Middle frontal gyrus (tissue), 1 donor: Measurements from ENCODE around the gene TMEM252.

Experiments
- DNase-seq: peaks from one replicate; pipeline ENCODE4 v3.0.0-alpha.2; 2015; ENCODE audit warnings: low spot score; ENCODE audit errors: extremely low spot score

The TMEM252 gene

DNA sequence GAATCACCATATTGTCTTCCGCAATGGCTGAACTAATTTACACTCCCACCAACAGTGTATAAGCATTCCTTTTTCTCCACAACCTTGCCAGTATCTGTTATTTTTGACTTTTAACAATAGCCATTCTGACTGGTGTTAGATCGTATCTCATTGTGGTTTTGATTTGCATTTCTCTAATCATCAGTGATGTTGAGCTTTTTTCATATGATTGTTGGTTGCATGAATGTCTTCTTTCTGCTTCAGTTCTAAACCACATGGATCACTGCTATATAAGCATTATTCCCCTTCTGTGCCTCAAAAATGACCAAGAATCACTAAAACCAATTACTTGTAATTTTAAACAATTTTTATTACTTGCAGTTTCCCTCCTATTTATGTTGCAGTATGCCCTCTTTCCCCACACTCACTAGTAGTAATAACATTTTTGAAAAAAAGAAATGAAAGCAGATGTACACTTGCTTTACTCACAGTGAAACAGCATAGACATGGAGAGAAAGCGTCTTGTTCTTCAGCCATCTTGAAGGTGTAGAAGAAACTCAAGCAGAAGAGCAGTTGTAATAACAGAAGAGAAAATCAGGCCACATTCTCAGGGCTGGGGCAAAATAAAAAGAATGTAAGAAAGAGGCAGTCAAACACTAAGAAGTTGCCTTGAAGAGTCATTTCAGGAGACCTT, 4.5 kb upstream of the TMEM252 start:
- DNase-seq = no peak

DNA sequence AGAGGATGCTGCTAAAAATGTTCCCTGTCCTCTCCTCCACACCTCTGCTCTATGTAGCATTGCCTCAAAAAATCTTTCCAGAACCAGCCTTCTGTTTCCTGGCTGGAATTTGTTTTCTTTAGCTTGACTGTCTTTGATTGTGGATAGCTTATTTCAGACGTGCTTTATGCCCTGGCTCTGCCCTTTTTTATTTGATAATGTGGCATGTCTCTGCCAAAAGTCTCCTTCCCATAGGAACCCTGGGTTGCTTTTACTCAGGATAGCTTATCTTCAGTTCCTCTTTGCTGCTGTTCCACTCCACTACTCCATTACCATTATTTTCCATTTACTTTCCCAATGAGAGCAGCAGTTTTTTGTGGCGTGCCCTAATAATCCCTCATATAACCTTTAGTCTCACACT, 885 bp upstream of the TMEM252 start:
- no peak for DNase-seq

DNA sequence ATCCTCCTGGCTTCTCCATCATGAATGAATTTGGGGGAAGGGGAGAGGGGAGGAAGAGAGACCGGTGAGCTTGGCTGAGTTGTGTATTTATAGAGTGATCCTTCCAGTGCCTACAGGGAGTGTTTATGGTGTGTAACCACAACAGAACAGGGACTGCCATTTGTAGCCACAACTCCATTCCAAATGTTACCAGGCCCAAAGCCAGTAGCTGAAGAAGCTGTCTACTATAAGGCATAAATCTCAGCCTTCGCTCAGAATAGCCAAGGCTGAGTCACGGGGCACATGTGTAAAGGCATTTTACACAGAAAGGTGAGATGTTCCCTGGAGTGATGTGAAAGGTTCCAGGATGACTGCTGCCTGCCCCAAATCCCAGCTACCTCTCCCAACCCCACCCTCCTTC, 2.5 kb downstream of the TMEM252 start:
- no peak for DNase-seq

DNA sequence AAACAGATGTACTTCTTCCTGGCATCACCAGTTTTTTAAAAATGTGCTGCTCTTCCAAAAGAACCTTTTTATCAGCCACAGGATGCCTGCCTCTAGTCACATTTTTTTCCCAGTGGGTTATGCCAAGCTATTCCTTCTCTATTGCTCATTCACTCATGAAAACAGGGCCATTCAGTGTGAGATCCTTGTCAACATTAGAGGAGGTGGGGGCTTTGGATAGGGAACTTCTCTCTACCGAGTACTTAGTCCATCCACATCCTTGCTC, 3.1 kb downstream of the TMEM252 start:
- DNase-seq = no peak

DNA sequence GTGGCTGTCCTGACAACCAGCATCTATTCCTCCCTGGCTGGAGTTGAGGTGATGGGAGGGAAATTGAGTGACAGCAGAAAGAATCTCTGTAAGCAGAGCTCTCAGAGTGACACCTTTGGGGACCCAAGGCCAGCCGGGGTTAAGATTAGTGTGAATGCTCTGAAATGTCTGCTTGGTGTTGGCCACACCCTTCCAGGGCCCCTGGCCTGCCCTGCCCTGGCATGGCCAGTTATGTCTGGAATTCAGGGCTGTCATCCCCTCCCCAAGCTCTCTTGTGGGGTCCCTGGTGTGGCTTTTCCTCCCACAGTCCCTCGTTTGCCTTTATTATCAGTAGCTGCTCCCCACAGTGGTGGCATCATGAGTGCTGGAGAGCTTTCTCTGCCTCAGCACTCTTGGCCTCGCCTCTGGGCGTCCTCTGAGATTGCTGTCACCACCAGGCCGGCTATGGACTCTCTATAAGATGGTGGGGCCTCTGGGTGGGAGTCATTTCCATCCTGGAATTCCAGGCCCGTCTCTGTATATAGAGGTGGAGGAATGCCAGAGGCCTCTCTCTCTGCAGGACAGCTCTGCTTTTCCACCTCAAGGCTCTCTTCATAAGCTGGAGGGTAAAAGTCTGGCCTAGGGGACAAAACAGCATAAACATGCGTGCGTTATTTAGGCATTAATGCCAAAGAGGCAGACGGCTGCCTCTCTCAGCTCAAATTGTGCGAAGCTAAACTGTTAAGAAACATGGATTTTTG, 3.6 kb downstream of the TMEM252 start:
- DNase-seq = no peak

DNA sequence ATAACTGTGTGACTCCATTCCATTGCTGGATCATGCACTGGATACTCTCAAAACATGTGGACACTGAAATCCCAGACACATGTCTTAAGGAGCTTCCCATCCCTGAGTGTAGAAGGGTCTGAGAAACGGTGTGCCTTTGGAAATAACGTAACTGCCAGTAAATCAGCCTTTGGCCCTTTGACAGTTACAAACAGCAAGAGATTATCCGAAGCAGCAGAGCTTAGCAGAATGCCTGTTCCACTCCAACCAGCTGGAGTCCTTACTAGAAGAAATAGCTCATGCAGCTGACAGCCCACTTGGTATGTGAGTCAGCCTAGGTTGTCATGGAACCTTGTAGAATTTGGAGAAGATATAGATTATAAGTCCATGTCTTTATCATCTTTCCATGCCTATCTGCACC, 7.0 kb downstream of the TMEM252 start:
- DNase-seq = no peak

DNA sequence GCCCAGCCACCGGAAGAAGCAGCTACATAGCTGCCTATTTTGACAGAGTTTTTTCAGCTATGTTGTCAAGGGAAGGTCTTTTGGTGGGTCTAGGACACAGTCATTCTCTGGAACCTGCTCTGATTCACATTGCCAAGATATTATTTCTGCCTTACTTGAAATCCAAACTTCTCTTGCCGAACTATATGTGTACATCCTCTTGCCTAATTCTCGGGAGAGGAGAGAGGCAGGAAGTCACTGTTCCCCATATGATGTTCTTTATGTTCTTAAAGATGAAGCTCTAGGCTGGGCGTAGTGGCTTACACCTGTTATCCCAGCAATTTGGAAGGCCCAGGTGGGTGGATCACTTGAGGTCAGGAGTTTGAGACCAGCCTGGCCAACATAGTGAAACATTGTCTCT, 8.6 kb downstream of the TMEM252 start:
- DNase-seq = no peak

DNA sequence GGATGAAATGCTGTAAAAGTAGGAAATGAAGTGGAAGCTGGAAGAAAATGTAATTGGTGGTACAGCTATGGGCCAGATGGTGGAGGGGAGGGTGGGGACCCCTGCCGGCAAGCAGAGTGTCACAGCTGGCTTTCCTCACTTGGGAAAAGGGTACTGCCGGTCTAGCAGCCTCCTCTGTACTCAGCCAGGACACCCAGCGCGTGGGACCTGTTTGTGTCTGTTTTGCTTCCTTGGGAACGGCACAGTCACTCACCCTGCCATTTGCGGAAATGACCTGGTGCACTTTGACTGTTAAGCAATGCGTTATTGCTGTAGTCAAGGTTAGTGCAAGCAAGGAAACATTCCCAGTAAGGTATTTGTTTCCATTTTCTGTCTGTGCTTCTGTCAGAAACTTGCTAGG, 10.1 kb downstream of the TMEM252 start:
- no peak for DNase-seq

DNA sequence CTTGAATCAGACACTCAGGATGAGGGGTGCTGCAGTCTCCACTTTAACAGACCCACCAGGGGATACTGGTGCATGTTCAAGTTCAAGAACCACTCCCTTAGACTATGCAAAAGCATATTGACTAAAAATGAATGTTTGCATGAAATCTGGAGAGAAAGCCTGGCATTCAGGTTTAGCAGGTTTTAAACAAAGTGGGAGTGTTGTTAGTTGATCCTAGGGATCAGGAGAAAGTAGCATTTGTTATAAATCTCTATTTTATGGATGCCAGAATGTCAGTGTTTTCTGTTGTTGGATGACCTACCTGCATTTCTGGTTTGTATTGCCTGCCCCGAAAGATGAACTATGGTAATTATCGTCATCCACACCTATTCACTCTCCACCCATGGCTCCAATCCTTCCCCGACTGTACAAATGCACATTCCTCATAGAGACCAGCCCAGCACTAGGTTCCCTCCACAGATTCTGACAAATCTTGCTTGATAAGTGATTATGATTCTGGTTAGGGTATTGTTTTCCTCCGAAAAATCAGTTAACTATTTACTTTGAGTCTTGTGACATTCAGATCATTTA, 17.2 kb downstream of the TMEM252 start:
- DNase-seq = no peak

DNA sequence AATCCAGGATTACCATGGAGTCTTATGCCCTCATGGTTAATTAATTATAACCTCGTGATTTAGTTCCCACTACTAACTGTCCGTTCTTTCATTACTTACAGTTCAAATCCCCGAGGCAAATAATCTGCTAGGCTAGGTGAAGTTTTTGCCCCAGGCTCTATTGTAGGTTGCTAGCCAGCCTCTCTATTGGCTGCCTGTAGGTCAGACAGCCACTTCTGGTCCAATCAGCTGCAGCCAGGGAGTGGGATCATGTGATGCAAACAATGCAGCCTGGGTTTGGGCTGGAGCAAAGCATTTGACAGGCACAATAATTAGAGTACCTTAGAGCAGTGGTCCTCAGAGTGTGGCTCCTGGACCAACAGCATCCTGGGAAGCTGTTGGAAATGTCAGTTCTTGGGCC, 17.7 kb downstream of the TMEM252 start:
- DNase-seq = no peak

DNA sequence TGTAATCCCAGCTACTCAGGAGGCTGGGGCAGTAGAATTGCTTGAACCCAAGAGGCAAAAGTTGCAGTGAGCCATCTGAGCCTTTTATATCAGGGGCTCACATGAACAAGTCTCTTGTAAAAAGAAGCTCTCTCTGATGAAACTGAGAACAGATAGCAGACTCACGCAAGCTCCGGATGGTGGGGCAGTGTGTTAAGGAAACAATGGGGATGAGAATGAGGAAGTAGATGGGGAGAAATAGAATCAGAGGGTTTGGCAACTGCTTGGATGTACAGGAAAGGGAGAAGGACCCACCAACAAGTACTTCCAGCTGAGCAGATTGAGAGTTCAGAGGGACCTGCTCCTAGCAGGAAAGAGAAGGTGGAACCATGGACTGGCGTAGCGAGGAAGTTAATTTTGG, 18.6 kb downstream of the TMEM252 start:
- no peak for DNase-seq

DNA sequence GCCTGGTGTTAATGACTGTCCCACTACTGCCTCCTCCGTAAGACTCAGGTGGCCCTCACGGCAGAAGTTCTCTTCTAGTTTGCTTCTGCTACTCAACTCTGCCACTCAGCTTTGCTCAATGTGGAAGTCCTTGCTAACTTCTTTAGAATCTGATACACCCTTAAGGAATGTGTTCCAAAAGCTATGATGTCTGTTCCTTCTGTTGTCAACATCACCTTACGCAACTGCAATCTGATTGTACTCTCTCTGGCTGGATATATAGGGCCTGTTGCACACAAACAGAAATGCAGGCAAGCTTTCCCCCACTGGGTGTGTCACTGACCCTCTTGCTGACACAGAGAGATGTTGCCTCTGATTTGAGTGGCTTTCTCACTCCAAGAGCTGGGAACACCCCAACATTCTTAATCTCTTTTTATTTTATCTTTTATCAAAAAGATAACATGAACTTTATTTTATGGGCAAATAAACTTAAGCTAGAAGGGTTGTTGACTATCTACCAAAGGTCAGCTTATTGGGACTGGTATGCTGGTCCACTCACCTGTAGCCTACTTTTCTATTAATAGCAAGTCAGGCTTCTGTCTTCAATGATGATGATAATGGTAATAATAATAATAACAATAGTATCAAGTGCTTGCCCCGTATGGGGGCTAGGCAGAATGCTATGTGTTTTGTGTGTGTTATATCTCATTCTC, 25.2 kb downstream of the TMEM252 start:
- no peak for DNase-seq

DNA sequence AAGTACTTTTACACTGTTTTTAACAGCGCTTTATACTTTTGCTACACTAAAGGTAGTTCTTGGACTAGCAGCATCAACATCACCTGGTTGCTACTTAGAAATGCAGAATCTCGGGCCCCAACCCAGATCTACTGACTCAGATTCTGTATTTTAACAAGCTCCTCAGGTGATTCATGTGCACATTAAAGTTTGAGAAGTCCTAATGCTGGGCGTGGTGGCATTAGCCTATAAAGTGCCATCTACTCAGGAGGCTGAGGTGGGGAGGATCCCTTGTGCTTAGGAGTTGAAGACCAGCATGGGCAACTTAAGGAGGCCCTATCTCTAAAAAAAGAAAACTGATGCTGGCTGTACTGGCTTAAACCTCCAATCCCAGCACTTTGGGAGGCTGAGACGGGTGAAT, 26.7 kb downstream of the TMEM252 start:
- no peak for DNase-seq

DNA sequence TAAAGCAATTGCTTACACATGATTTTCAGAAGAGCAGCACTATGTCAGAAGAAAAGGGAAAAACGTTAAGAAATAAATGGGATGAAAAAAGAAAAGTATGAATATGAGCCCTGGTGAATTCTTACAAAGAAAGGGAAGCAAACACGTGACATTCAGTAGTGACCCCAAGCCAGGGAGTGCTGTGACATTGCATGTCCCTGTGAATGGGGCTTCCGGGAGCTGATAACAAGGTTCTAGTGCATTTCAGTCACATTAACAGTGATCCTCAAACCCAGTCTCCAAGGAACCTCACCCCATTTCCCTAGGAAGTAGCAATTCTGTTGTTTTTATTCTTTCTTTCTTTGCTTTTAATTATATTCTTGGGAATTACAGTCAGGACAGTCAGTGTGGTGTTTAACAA, 27.3 kb downstream of the TMEM252 start:
- no peak for DNase-seq

DNA sequence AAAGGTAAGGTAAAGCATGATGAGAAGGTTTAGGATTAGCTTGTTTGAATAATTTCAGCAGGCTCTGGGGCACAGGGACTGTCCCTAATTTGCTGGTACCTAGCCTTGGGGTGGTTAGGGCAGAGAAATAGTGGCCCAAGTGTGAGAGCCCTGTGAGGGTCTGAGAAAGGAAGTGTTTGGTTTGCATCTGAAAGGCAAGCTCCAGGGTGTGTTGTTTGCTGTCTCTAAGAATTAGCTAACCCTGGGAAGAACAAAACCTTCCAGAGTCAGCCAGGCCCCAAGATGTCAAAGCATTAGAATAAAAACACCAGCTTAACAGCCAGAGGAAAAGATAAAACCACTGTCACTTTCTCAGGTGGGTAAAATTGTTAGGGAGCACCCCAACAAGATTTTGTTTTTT, 31.0 kb downstream of the TMEM252 start:
- DNase-seq = no peak

DNA sequence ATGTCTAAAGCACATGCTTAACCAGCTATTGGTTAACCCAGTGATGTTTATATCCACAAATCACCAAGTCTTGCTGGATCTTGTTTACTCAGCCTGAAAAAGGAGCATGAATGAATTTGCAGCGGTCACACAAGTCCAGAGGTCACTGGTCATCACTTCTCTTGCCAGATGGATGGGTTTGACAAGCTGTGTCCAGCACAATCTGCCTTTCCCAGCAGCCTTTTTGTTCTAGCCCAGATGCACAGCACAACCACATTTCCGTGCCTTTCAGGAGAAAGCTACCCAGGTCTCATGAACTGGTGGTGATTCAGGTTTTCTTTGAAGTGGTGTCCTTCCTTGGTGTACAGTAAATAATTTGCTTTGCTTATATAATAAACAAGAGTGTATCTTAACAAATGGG, 32.1 kb downstream of the TMEM252 start:
- DNase-seq = no peak

DNA sequence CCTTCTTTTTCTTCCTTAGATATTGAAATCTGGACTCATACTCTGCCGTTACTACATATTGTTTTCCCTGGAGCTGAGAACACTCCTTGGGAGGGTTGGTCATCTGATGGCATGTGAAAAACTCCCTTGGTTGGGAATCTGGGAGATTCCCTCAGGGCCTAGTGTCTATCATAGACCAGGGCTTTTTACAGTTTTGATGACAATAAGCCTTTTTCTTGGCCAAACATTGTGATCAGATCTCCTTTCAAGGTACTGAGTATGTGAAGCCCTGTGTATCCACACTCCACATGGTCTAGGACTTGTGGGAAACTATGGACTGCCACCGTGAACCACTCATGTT, 32.9 kb downstream of the TMEM252 start:
- no peak for DNase-seq

DNA sequence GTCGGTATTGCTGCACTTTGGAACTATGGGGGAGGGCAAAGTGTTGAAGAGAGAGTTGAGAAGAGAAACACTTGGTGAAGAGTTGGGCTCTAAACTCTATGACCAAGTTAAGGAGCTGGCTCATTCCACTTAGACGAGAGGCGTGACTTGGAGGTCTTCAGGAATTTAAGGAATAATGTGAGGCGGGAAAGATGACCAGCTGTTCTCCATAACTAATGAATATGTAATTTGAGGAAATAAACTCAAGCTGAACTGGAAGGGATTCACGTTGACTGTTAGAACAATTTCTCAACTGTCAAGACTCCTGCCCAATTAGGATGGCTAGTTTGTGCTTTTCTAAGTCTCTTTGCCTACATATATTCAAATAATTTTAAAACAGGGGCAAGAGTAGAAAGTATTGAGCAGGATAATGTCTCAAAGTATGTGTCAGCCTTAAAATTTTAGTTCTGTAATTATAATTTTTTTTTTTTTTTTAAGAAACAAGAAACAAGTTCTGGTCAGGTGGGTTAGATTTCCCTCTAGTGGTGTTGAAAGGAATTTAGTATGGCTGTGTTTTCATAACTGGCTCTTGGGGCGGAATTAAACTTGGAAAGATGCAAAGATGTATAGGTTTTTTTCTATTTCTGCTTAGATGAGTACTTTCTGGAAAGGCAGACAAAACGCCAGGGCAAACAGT, 33.4 kb downstream of the TMEM252 start:
- no peak for DNase-seq

DNA sequence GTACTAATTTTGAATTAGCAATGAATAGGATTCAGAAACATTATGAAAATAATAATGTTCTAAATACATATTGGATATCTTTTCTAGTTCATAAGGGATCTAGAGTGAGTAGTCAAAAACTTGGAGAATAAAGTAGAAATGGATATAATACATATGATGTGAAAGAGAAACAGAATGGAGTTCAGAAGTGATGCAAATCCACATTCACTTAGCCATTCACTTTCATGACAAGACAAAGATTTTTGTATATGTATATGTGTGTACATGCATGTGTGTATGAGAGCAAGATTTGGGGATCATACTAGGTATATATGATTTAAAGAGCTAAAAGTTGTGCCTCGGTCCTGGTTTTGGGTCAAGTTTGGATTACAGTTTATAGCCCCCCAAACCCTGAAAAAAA, 34.1 kb downstream of the TMEM252 start:
- DNase-seq = no peak

DNA sequence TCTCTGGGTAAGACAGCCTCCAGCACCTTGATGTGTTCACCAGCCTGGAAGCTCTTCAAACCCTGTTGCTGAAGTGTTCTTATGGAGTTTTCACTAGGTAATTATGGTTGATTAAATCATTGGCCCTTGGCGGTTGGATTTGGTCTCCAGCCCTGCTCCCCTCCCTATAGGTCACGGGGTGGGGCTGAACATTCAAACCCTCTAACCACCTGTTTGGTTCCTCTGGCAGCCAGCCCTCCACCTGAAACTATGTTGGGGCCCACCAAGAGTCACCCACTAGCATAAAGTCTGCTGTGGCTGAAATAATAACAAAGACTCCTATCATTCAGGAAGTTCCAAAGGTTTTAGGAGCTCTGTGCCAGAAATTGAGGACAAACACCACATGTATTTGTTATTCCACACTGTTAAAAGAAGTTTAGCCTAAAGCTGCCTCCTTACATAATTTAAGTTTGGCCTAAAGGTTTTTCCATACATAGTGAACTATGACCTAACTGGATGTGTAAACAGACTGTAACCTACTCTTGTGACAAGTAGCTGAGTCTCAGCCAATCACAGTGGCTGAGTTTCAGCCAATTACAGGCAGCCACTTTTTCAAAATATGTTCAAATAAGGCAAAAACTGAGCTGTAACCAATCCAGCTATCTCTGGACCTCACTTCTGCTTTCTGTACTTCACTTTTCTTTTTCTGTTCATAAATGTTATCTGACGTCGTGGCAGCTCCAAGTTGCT, 34.8 kb downstream of the TMEM252 start:
- no peak for DNase-seq

DNA sequence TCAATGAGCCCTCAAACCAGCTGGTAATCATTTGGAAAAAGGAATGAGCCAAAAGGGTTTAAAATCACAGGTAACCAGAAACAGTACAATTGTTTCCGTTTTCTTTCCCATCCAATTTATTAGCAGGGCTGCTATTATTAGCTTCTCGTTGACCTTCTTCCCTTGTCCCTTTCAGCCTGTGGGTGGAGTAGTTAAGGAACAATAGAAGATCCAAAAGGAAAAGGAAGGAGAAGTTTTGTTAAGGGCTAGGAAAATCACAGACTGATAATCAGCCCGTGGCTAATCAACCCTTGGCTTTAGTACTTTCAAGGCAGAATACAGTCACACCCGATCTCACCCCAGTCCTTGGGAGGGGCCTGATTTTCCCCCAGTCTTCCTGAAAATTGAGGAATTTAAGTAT, 38.4 kb downstream of the TMEM252 start:
- DNase-seq = no peak
